Mucosa of stomach (tissue), 1 donor: ENCODE measurements around the gene ATXN7L2.

Experiments
- H3K27me3 ChIP-seq: one replicate; pipeline ENCODE4 v1.7.0; 2013; ENCODE audit warnings: mild to moderate bottlenecking, low read length; ENCODE audit not compliant: control insufficient read depth, insufficient read depth
- H3K36me3 ChIP-seq: one replicate; pipeline ENCODE4 v1.7.0; 2013; ENCODE audit warnings: low read length; ENCODE audit not compliant: control insufficient read depth, insufficient read depth
- H3K4me1 ChIP-seq: one replicate; pipeline ENCODE4 v1.7.0; 2013; ENCODE audit warnings: mild to moderate bottlenecking, low read length; ENCODE audit not compliant: control insufficient read depth, insufficient read depth
- H3K4me3 ChIP-seq: one replicate; pipeline ENCODE4 v1.7.0; 2013; ENCODE audit warnings: low read length
- H3K9ac ChIP-seq: one replicate; pipeline ENCODE4 v1.7.0; 2013; ENCODE audit warnings: mild to moderate bottlenecking, low read length, moderate library complexity
- H3K9me3 ChIP-seq: one replicate; pipeline ENCODE4 v1.7.0; 2013; ENCODE audit warnings: mild to moderate bottlenecking, low read length, moderate library complexity; ENCODE audit not compliant: control insufficient read depth
- donor health status: Pancreatic carcinoma.

Gene ATXN7L2

GRCh38 chr1:109535481-109535880 is 51.8 kb downstream of the ATXN7L2 start:
- Histone ChIP-seq H3K27me3 (peaks cover 4% of the 10 kb centered on the region), H3K9me3 (no peaks in the 10 kb centered on the region), H3K4me3 (no peak overlapping the region), H3K4me1 (peaks cover 6% of the 10 kb centered on the region), H3K9ac (no peak overlapping the region), H3K36me3 (no peaks in the 10 kb centered on the region)

- Histone ChIP-seq H3K9me3 (no peaks in the 10 kb centered on the region), H3K4me1 (peaks cover 6% of the 10 kb centered on the region), H3K27me3 (peaks cover 4% of the 10 kb centered on the region), H3K36me3 (no peaks in the 10 kb centered on the region), H3K4me3 (no peak overlapping the region), H3K9ac (no peak overlapping the region)
Observed at GRCh38 chr1:109535971-109536491, 52.3 kb downstream of the ATXN7L2 start.

GRCh38 chr1:109537450-109538178 is 53.9 kb downstream of the ATXN7L2 start:
- Histone ChIP-seq H3K36me3 (no peaks in the 10 kb centered on the region), H3K4me1 (peaks cover 2% of the 10 kb centered on the region), H3K9me3 (no peaks in the 10 kb centered on the region), H3K9ac (no peak overlapping the region), H3K27me3 (peaks cover 4% of the 10 kb centered on the region), H3K4me3 (no peak overlapping the region)

GRCh38 chr1:109538827-109539555 is 55.3 kb downstream of the ATXN7L2 start:
- Histone ChIP-seq H3K36me3 (no peaks in the 10 kb centered on the region), H3K4me1 (no peaks in the 10 kb centered on the region), H3K9ac (no peak overlapping the region), H3K9me3 (no peaks in the 10 kb centered on the region), H3K27me3 (peaks cover 4% of the 10 kb centered on the region), H3K4me3 (no peak overlapping the region)

GRCh38 chr1:109539676-109540075 is 56.0 kb downstream of the ATXN7L2 start, which contains the start of gene GPR61:
GPR61 (plus strand) TSS chr1:109539872; CDS start chr1:109543023, 3,151 bp downstream.
- Histone ChIP-seq H3K9ac (no peak within 1 kb of the TSS), H3K36me3 (no peaks in the 10 kb centered on the region), H3K4me3 (no peak within 1 kb of the TSS)

GRCh38 chr1:109541102-109541501 is 57.4 kb downstream of the ATXN7L2 start:
- Histone ChIP-seq H3K9ac (no peak overlapping the region), H3K4me1 (no peaks in the 10 kb centered on the region), H3K9me3 (no peaks in the 10 kb centered on the region), H3K27me3 (peaks cover 4% of the 10 kb centered on the region), H3K36me3 (no peaks in the 10 kb centered on the region), H3K4me3 (no peak overlapping the region)

More at GRCh38 chr1:109539676-109540075, 56.0 kb downstream of the ATXN7L2 start, which contains the start of gene GPR61:
- Histone ChIP-seq H3K9me3 (no peaks in the 10 kb centered on the region), H3K27me3 (peaks cover 4% of the 10 kb centered on the region), H3K4me1 (no peaks in the 10 kb centered on the region)
